Measurements from ENCODE around the gene DUS4L. TPM values are rescaled to one million over a fixed set of nuclear protein-coding genes. Genes with fewer than 3 reads are reported as not detected.
"Not testable (repeated sequence)": the region's sequence is repeated elsewhere in the genome, so short reads cannot be mapped to it uniquely, and the experiment has no call there.

DUS4L gene
- total RNA-seq, 4 donors from 2014 or later = 5.3 to 10.2 (median 8.5) TPM

DNA sequence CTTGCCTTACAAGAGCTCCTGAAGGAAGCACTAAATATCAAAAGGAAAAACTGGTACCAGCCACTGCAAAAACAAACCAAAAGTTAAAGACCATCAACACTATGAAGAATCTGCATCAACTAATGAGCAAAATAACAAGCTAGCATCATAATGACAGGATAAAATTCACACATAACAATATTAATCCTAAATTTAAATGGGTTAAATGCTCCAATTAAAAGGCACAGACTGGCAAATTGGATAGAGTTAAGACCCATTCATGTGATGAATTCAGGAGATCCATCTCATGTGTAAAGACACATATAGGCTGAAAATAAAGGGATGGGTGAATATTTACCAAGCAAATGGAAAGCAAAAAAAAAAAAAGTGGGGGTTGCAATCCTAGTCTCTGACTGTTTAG lies 29.6 kb upstream of the DUS4L start:
- Histone ChIP-seq H3K4me1 (no peaks in the 10 kb centered on the region), H3K36me3 (peaks cover 0 to 38% (median 0%) of the 10 kb centered on the region in 3 donors), H3K27me3 (no peaks in the 10 kb centered on the region), H3K27ac (no peak overlapping the region), H3K9me3 (peaks cover 0 to 14% (median 0%) of the 10 kb centered on the region in 4 donors), H3K4me3 (no peak overlapping the region)
- TF ChIP-seq, protein P1, sequence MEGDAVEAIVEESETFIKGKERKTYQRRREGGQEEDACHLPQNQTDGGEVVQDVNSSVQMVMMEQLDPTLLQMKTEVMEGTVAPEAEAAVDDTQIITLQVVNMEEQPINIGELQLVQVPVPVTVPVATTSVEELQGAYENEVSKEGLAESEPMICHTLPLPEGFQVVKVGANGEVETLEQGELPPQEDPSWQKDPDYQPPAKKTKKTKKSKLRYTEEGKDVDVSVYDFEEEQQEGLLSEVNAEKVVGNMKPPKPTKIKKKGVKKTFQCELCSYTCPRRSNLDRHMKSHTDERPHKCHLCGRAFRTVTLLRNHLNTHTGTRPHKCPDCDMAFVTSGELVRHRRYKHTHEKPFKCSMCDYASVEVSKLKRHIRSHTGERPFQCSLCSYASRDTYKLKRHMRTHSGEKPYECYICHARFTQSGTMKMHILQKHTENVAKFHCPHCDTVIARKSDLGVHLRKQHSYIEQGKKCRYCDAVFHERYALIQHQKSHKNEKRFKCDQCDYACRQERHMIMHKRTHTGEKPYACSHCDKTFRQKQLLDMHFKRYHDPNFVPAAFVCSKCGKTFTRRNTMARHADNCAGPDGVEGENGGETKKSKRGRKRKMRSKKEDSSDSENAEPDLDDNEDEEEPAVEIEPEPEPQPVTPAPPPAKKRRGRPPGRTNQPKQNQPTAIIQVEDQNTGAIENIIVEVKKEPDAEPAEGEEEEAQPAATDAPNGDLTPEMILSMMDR (IDR thresholded peaks at IDR 0.05) = no peak
- no peak for TF ChIP-seq EP300 (IDR thresholded peaks at IDR 0.05)
- no peak for TF ChIP-seq POLR2A (IDR thresholded peaks at IDR 0.05)
- DNase-seq (ENCODE audit: low spot score in 2 of 2) = no peak

DNA sequence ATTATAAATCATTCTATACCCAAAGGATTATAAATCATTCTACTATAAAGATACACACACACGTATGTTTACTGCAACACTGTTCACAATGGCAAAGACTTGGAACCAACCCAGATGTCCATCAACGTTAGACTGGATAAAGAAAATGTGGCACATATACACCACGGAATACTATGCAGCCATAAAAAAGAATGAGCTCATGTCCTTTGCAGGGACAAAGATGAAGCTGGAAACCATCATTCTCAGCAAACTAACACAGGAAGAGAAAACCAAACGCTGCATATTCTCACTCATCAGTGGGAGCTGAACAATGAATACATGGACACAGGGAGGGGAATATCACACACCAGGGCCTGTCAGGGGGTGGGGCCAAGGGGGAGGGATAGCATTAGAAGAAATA lies 26.5 kb upstream of the DUS4L start:
- not testable (repeated sequence) for H3K27me3 ChIP-seq; DNase-seq (ENCODE audit: low spot score in 2 of 2); H3K27ac ChIP-seq; H3K4me3 ChIP-seq; H3K4me1 ChIP-seq
- peaks cover 0 to 14% (median 0%) of the 10 kb centered on the region in 4 donors for H3K9me3 ChIP-seq
- peaks cover 0 to 49% (median 0%) of the 10 kb centered on the region in 3 donors for H3K36me3 ChIP-seq
- WGBS, 2 donors = 96% methylated on average over 4 of the region's 4 CpGs

DNA sequence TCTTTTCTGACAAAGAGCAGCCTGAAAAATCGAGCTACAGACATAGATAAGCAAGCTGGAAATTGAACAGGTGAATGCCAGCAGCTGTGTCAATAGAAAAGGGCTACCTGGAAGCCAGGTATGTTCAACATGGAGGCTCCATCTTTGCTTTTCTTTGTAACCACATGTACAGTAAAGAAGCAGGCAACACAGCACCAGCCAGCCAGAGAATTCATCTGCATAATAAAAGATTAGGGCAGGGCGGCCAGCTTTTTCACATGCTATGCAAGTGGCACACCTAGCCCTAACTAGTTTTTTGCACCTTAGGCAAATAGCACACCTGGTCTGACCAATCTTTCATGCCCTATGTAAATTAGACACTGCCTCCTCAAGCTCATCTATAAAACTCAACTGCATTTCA lies 25.8 kb upstream of the DUS4L start:
- no peak for DNase-seq (ENCODE audit: low spot score in 2 of 2)
- Histone ChIP-seq H3K27me3 (no peaks in the 10 kb centered on the region), H3K36me3 (peaks cover 0 to 53% (median 0%) of the 10 kb centered on the region in 3 donors), H3K27ac (no peak overlapping the region), H3K4me1 (no peaks in the 10 kb centered on the region), H3K9me3 (peaks cover 0 to 14% (median 0%) of the 10 kb centered on the region in 4 donors), H3K4me3 (no peak overlapping the region)
- TF ChIP-seq POLR2A (IDR thresholded peaks at IDR 0.05) = no peak
- TF ChIP-seq, protein P1 (IDR thresholded peaks at IDR 0.05) = no peak
- no peak for TF ChIP-seq EP300 (IDR thresholded peaks at IDR 0.05)
- 71 to 84% methylated on average over 2 of the region's 2 CpGs for WGBS, 2 donors

DNA sequence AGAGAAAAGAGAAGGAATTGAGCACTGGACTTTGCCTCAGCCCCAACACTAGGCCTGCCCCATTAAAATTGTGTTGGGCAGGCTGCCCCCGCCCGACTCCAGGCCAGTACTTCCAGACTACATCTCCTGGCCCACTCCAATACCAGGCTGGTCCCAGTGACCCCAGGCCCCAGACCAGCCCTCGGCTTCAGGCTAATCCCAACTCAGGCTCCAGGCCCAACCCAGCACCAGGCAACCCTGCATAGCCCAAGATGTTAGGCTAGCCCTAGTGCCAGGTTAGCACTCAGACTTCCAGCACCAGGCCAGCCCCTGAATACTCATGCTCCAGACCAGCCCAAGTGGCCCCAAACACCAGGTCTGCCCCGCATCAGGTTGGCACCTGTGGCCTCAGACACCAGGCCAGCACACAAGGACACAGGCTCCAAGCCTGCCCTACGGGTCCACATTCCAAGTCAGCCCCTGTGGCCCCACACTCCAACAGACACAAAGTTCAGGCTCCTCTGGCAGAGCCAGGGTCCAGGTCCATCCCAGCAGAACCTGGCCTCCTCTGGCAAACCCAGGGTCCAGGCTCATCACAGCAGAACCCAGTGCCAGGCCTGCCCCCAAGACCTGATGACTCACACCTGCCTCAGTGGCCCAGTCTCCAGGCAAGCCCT lies 20.3 kb upstream of the DUS4L start:
- 92 to 98% methylated on average over 5 of the region's 5 CpGs for WGBS, 2 donors
- Histone ChIP-seq H3K4me1 (no peaks in the 10 kb centered on the region), H3K9me3 (peaks cover 0 to 24% (median 8%) of the 10 kb centered on the region in 4 donors), H3K27me3 (no peaks in the 10 kb centered on the region), H3K4me3 (no peak overlapping the region), H3K36me3 (peaks cover 0 to 77% (median 0%) of the 10 kb centered on the region in 3 donors), H3K27ac (no peak overlapping the region)
- no peak for DNase-seq (ENCODE audit: low spot score in 2 of 2)
- TF ChIP-seq POLR2A (IDR thresholded peaks at IDR 0.05) (no peak), EP300 (IDR thresholded peaks at IDR 0.05) (no peak)
- TF ChIP-seq, protein P1 (IDR thresholded peaks at IDR 0.05) = no peak

DNA sequence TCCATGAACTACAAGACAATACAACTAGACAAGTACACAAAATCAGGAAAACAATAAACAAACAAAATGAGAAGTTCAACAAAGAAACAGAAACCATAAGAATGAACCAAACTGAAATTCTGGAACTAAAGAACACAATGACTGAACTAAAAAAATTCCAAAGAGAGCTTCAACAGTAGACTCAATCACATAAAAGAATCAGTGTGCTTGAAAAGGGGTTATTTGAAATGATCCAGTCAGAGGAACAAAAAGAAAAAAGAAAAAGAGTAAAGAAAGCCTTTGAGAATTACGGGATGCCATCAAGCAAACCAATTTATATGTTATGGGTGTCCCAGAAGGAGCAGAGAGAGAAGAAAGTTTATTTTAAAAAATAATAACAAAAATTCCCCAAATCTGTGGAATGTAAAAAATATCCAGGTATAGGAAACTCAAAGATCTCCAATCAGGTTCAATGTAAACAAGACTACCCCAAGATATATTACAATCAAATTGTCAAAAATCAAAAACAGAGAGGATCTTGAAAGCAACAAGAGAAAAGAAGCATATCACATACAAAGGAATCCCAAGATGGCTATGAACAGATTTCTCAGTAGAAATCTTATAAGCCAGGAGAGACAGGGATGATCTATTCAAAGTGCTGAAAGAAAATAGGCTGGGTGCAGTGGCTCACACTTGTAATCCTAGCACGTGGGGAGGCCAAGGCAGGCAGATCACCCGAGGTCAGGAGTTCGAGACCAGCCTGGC lies 18.8 kb upstream of the DUS4L start:
- H3K9me3 ChIP-seq = peaks cover 0 to 24% (median 8%) of the 10 kb centered on the region in 4 donors
- peaks cover 0 to 77% (median 0%) of the 10 kb centered on the region in 3 donors for H3K36me3 ChIP-seq
- H3K27me3 ChIP-seq = no peaks in the 10 kb centered on the region
- no peak overlapping the region for H3K4me3 ChIP-seq
- no peak overlapping the region for H3K27ac ChIP-seq
- TF ChIP-seq, protein P1 (IDR thresholded peaks at IDR 0.05) = no peak
- 95 to 96% methylated on average over 4 of the region's 4 CpGs for WGBS, 2 donors
- no peaks in the 10 kb centered on the region for H3K4me1 ChIP-seq
- no peak for DNase-seq (ENCODE audit: low spot score in 2 of 2)

All from tibial nerve (tissue), 4 donors.